ENCODE measurements around the gene SMAP1.
A peak's percentile ranks its signal among the peaks of the same experiment; 100 is the strongest.

The SMAP1 gene

DNA sequence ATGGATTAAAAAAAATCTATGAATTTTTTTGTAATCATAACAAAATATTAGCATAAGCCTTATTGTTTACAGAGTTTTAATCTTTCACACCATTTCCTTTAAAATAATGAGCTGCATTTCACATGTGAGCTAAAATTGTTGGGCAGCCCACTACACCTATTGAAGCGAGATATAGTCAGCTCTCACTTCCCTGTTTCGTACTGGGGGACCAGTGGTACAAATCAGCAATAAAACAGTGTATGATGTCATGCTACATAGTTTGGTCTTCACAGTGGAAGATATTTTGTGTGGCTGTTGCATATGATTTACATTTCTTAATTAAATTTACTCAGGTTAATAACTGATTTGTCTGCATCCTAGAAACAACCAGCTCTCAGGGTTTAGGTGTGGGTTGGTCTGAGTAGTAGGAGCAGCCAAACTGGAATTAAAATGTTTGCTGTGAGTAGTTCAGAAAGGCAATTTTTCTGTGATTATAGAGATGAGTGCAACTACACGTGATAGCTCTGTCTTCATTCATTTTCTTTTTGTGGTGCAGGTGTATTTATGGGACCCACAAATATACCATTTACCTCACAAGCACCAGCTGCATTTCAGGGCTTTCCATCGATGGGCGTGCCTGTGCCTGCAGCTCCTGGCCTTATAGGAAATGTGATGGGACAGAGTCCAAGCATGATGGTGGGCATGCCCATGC lies 189.8 kb downstream of the SMAP1 start:
- TF ChIP-seq, protein P1, sequence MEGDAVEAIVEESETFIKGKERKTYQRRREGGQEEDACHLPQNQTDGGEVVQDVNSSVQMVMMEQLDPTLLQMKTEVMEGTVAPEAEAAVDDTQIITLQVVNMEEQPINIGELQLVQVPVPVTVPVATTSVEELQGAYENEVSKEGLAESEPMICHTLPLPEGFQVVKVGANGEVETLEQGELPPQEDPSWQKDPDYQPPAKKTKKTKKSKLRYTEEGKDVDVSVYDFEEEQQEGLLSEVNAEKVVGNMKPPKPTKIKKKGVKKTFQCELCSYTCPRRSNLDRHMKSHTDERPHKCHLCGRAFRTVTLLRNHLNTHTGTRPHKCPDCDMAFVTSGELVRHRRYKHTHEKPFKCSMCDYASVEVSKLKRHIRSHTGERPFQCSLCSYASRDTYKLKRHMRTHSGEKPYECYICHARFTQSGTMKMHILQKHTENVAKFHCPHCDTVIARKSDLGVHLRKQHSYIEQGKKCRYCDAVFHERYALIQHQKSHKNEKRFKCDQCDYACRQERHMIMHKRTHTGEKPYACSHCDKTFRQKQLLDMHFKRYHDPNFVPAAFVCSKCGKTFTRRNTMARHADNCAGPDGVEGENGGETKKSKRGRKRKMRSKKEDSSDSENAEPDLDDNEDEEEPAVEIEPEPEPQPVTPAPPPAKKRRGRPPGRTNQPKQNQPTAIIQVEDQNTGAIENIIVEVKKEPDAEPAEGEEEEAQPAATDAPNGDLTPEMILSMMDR (IDR thresholded peaks at IDR 0.05; ENCODE audit: control extremely low read depth, extremely low read depth, low read depth, missing control alignments), result no peak
- DNase-seq (ENCODE audit: extremely low spot score), result peak; percentile 59
- ChIA-PET POLR2A (interaction anchor here (0.6 to 0.7 kb wide), 2 partner anchors 194 to 1272 kb away, joined by 3 read pairs; no protein-coding TSS in a partner anchor), CTCF (interaction anchor here (0.7 to 2.3 kb wide), 12 partner anchors 8 to 486 kb away, joined by 3 to 7 read pairs (median 4); no protein-coding TSS in a partner anchor)

DNA sequence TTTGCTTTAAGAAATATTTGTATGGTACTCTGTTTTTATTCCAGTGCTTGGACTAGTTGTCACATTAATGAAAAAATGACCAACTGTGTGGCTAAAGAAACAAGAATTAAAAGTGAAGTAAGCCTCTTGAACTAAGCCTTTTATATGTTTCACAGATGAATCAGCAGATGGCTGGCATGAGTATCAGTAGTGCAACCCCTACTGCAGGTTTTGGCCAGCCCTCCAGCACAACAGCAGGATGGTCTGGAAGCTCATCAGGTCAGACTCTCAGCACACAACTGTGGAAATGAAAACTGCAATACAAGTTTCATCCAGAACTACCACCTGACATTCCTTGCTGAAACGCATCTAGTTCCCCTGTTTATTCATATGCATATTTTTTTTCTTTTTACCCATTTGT lies 192.4 kb downstream of the SMAP1 start:
- TF ChIP-seq, protein P1 (IDR thresholded peaks at IDR 0.05; ENCODE audit: control extremely low read depth, extremely low read depth, low read depth, missing control alignments), result no peak
- ChIA-PET POLR2A (no interaction called here), CTCF (interaction anchor here (1.1 to 1.3 kb wide), 2 partner anchors 24 to 293 kb away, joined by 3 to 5 read pairs; partner anchors contain the start of gene SDHAF4)
- DNase-seq (ENCODE audit: extremely low spot score), result no peak

DNA sequence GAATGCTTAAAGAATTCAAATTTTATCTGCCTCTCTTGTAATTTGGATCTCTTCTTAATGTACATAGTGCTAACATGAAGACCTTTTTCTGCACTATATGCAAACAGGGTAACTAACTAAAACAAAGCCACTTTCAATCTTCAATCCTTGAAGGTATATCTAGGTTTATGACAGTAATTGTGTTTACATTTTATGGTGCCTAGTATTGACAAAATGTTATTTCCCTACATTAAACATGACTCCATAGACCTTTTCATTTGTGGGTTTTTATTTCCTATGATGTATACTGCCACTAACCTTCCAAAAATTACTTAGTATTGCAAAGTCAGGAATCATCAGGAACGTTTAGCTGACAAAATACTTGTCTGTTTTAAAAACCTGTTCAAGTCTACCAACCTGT lies 193.2 kb downstream of the SMAP1 start:
- ChIA-PET POLR2A (no interaction called here), CTCF (interaction anchor here (1.1 kb wide), 1 partner anchor 23 kb away, joined by 5 read pairs; no protein-coding TSS in a partner anchor)
- DNase-seq (ENCODE audit: extremely low spot score), result no peak
- TF ChIP-seq, protein P1 (IDR thresholded peaks at IDR 0.05; ENCODE audit: control extremely low read depth, extremely low read depth, low read depth, missing control alignments), result no peak

DNA sequence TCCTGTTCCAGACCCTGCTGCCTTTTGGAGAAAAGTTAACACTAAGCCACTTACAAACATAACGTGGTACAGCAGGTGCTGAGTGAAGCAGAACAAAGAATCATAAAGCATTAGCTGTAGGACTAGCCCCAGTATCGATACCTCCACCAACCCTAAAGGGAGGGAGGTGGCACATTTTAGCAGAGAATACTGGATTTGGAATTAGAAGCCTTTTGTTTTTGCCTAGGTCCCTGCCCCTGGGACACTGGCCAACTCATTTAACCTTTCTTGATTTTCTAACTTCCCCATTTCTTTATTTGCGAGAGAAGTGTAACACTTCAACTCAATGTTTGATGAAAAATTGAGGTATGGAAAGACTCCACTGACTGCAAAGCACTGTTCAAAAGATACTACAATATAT lies 195.7 kb downstream of the SMAP1 start:
- ChIA-PET POLR2A (no interaction called here), CTCF (interaction anchor here (1.1 to 2.5 kb wide), 6 partner anchors 8 to 156 kb away, joined by 3 to 14 read pairs (median 6); no protein-coding TSS in a partner anchor)
- TF ChIP-seq, protein P1 (IDR thresholded peaks at IDR 0.05; ENCODE audit: control extremely low read depth, extremely low read depth, low read depth, missing control alignments), result no peak
- no peak for DNase-seq (ENCODE audit: extremely low spot score)

DNA sequence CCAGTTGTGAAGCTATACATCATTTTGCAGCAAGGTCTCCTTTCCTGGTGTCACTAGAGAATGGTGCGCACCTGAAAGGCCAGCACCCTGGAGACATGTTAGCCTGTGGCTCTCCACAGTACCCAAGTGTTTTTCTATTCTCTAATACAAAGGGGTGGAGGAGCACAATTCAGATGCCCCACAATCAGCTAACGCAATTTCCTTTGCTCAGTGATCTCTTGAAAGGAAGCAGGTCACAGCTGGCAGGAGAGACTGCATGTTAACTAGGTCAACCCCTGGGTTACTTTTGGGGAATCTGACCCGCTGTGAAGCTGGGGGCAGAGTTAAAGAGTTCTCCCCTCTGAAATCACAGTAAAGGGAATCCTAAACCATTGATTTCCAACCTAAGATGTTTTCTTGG lies 196.7 kb downstream of the SMAP1 start:
- TF ChIP-seq, protein P1 (IDR thresholded peaks at IDR 0.05; ENCODE audit: control extremely low read depth, extremely low read depth, low read depth, missing control alignments), result no peak
- ChIA-PET POLR2A (no interaction called here), CTCF (interaction anchor here (1.3 to 2.5 kb wide), 4 partner anchors 9 to 20 kb away, joined by 3 to 11 read pairs (median 4); no protein-coding TSS in a partner anchor)
- no peak for DNase-seq (ENCODE audit: extremely low spot score)

DNA sequence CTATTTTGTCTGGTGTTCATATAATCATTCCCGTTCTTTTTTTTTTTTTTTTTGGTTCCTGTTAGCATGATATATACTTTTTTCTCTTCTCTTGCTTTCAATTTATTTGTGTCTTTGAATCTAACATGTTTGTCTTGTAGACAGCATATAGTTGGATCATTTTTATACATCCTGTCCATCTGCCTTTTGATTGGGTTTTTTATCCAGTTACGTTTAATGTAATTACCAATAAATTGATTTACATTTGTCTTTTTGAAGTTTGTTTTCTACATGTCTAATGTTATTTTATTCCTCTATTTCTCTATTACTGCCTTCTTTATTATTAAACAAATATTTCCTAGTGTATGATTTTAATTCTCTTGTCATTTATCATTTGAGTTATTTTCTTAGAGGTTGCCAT lies 204.8 kb downstream of the SMAP1 start:
- CTCF ChIA-PET, result interaction anchor here (2.8 kb wide), 1 partner anchor 12 kb away, joined by 18 read pairs; no protein-coding TSS in a partner anchor
- TF ChIP-seq, protein P1 (IDR thresholded peaks at IDR 0.05; ENCODE audit: control extremely low read depth, extremely low read depth, low read depth, missing control alignments), result no peak
- POLR2A ChIA-PET, result no interaction called here

More for the DNA sequence above, 204.8 kb downstream of the SMAP1 start:
- no peak for DNase-seq (ENCODE audit: extremely low spot score)

Measured in GM10248 (cell line).